CD14-positive monocyte (primary cell): ENCODE measurements around the gene SELENOP. TPM values are rescaled to one million over a fixed set of nuclear protein-coding genes. Genes with fewer than 3 reads are reported as not detected.

Experiments
- DNase-seq, 3 donors: peaks; one replicate each; pipeline ENCODE4 v3.0.0-alpha.2; 2011 to 2022
- H2AFZ ChIP-seq: 2 replicates; pipeline ENCODE4 v1.6.0; 2012; ENCODE audit warnings: mild to moderate bottlenecking, low read depth, low read length, inconsistent platforms; ENCODE audit not compliant: insufficient read depth, poor library complexity, severe bottlenecking
- H3K27ac ChIP-seq, 2 donors: 1 replicate in 1 of 2; 2 replicates in 1 of 2; pipeline ENCODE4 v1.5.1; 2012 to 2013; ENCODE audit warnings: low read length in 2 of 2, control low read depth in 1 of 2, inconsistent platforms in 1 of 2, low read depth in 1 of 2, mild to moderate bottlenecking in 1 of 2
- H3K27me3 ChIP-seq, 2 donors: one replicate each; pipeline versions ENCODE4 v1.6.0 to v1.6.1; 2011 to 2013; ENCODE audit warnings: low read length in 2 of 2; ENCODE audit not compliant: control insufficient read depth in 2 of 2, insufficient read depth in 2 of 2
- H3K36me3 ChIP-seq, 2 donors: replicated peaks in 1 of 2; 1 replicate in 1 of 2; 2 replicates in 1 of 2; pipeline versions ENCODE4 v1.5.1 to v1.6.1; 2012 to 2013; ENCODE audit warnings: low read length in 2 of 2, control low read depth in 1 of 2, inconsistent platforms in 1 of 2, mild to moderate bottlenecking in 1 of 2; ENCODE audit not compliant: insufficient read depth in 2 of 2, control insufficient read depth in 1 of 2
- H3K4me1 ChIP-seq, 2 donors: 1 replicate in 1 of 2; 2 replicates in 1 of 2; pipeline versions ENCODE4 v1.5.1 to v1.6.1; 2012 to 2013; ENCODE audit warnings: low read length in 2 of 2, control low read depth in 1 of 2, inconsistent platforms in 1 of 2, mild to moderate bottlenecking in 1 of 2, moderate library complexity in 1 of 2; ENCODE audit not compliant: insufficient read depth in 2 of 2, control insufficient read depth in 1 of 2
- H3K4me2 ChIP-seq: replicated peaks from 2 replicates; pipeline ENCODE3; 2012; ENCODE audit warnings: low read length, moderate library complexity, mild to moderate bottlenecking; ENCODE audit not compliant: poor library complexity, severe bottlenecking; ENCODE audit errors: extremely low read depth
- H3K4me3 ChIP-seq, 3 experiments: fragments of 200-600 bp in 1 of 3; sonication (generic) in 1 of 3; replicated peaks in 1 of 3; 1 replicate in 2 of 3; 2 replicates in 1 of 3; pipeline ENCODE4 v1.5.1; 2011 to 2013; ENCODE audit warnings: low read length in 3 of 3, mild to moderate bottlenecking in 3 of 3, control low read depth in 2 of 3, low read depth in 2 of 3, inconsistent platforms in 1 of 3, moderate library complexity in 1 of 3
- H3K79me2 ChIP-seq: 2 replicates; pipeline ENCODE4 v1.6.0; 2012; ENCODE audit warnings: mild to moderate bottlenecking, control low read depth, inconsistent platforms, low read length, moderate library complexity; ENCODE audit not compliant: insufficient read depth
- H3K9ac ChIP-seq: 2 replicates; pipeline ENCODE4 v1.6.0; 2017; ENCODE audit warnings: low read length, mild to moderate bottlenecking; ENCODE audit not compliant: insufficient read depth, poor library complexity, severe bottlenecking
- H3K9me3 ChIP-seq, 2 donors: replicated peaks in 1 of 2; 1 replicate in 1 of 2; 2 replicates in 1 of 2; pipeline versions ENCODE4 v1.5.1 to v1.6.1; 2012 to 2013; ENCODE audit warnings: low read length in 2 of 2, control low read depth in 1 of 2; ENCODE audit not compliant: control insufficient read depth in 1 of 2, insufficient read depth in 1 of 2
- H4K20me1 ChIP-seq: 2 replicates; pipeline ENCODE4 v1.6.0; 2012; ENCODE audit warnings: mild to moderate bottlenecking, low read length, control low read depth, moderate library complexity; ENCODE audit not compliant: insufficient read depth
- H3K27ac Mint-ChIP-seq, 7 donors: one replicate each; pipeline ENCODE4 v1.8.0; 2020; ENCODE audit warnings: mild to moderate bottlenecking in 7 of 7, mixed read lengths in 7 of 7, moderate library complexity in 6 of 7, inconsistent platforms in 2 of 7
- H3K27me3 Mint-ChIP-seq, 3 donors: one replicate each; pipeline ENCODE4 v1.8.0; 2021 to 2022; ENCODE audit warnings: low read depth in 3 of 3, mild to moderate bottlenecking in 3 of 3, mixed read lengths in 3 of 3, moderate library complexity in 3 of 3, inconsistent platforms in 1 of 3
- H3K36me3 Mint-ChIP-seq, 2 donors: one replicate each; pipeline ENCODE4 v1.8.0; 2020; ENCODE audit warnings: mixed read lengths in 2 of 2, inconsistent platforms in 1 of 2, mild to moderate bottlenecking in 1 of 2
- H3K4me1 Mint-ChIP-seq: one replicate; pipeline ENCODE4 v1.8.0; 2020; ENCODE audit warnings: mild to moderate bottlenecking, mixed read lengths
- H3K4me3 Mint-ChIP-seq, 2 donors: one replicate each; pipeline ENCODE4 v1.8.0; 2020; ENCODE audit warnings: mild to moderate bottlenecking in 2 of 2, mixed read lengths in 2 of 2, moderate library complexity in 1 of 2
- H3K9me3 Mint-ChIP-seq, 7 donors: one replicate each; pipeline ENCODE4 v1.8.0; 2020 to 2022; ENCODE audit warnings: mixed read lengths in 7 of 7, mild to moderate bottlenecking in 6 of 7, moderate library complexity in 6 of 7, inconsistent platforms in 2 of 7
- WGBS: methylation state at CpG from one replicate; pipeline ENCODE4 v1.1.5; 2013; ENCODE audit warnings: missing lambda C conversion rate; ENCODE audit not compliant: insufficient coverage; 5-methylcytosine and 5-hydroxymethylcytosine counted together
- intact Hi-C, 2 donors: fragments of 100-400 bp; cut with micrococcal nuclease; formaldehyde crosslinking; loops; one replicate each; pipeline versions ENCODE4 v1.15.0 to v1.15.1; 2023
- polyA plus RNA-seq, 3 donors: library from polyadenylated mRNA; depleted of rRNA in 1 of 3; unstranded in 2 of 3; stranded (reverse) in 1 of 3; fragments of 300-500 nt in 2 of 3; fragments of >200 nt in 1 of 3; fragmentation: Illumina TruSeq in 2 of 3; gene quantifications; 1 replicate in 2 of 3; 2 replicates in 1 of 3; pipeline ENCODE4 v1.2.3, GENCODE V29; 2012 to 2021
- TF ChIP-seq, protein P1 (sequence below): fragments of 200-600 bp; IDR thresholded peaks from one replicate; pipeline ENCODE4 v1.8.0; 2022; ENCODE audit warnings: antibody characterized with exemption, mild to moderate bottlenecking

The SELENOP gene
- polyA plus RNA-seq, 3 donors: 0.24 to 0.33 TPM; not detected in 1

DNA sequence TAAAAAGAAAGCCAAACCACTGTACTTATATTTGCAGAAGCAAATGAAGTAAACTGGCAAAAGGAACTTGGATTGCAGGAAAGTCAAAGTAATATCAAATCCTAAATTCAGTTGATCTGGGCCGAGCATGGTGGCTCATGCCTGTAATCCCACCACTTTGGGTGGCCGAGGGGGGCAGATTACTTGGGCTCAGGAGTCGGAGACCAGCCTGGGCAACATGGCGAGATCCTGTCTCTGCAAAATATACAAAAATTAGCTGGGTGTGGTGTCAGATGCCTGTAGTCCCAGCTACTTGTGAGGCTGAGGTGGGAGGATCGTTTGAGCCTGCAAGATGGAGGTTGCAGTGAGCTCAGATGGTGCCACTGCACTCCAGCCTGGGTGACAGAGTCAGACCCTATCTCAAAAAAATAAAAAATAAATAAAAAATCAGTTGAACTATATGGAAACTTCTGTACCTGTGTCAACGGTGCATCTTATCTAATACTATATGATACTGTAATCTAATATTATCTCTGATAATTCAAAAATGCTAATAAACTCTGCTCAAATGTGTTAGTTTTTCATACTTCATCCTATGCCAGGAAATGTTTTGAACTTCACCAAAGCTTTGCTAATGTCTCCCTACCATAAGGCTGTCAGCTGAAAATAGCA, 10.1 kb downstream of the SELENOP start:
- H3K4me3 Mint-ChIP-seq: no peak overlapping the region
- intact Hi-C loops: no loop called here
- TF ChIP-seq, protein P1, sequence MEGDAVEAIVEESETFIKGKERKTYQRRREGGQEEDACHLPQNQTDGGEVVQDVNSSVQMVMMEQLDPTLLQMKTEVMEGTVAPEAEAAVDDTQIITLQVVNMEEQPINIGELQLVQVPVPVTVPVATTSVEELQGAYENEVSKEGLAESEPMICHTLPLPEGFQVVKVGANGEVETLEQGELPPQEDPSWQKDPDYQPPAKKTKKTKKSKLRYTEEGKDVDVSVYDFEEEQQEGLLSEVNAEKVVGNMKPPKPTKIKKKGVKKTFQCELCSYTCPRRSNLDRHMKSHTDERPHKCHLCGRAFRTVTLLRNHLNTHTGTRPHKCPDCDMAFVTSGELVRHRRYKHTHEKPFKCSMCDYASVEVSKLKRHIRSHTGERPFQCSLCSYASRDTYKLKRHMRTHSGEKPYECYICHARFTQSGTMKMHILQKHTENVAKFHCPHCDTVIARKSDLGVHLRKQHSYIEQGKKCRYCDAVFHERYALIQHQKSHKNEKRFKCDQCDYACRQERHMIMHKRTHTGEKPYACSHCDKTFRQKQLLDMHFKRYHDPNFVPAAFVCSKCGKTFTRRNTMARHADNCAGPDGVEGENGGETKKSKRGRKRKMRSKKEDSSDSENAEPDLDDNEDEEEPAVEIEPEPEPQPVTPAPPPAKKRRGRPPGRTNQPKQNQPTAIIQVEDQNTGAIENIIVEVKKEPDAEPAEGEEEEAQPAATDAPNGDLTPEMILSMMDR: no peak
- Histone ChIP-seq H3K4me2 (no peak overlapping the region), H3K4me3 (no peak overlapping the region), H3K9me3 (no peaks in the 10 kb centered on the region), H3K79me2 (no peaks in the 10 kb centered on the region), H3K4me1 (no peaks in the 10 kb centered on the region), H3K27ac (no peak overlapping the region), H2AFZ (no peak overlapping the region), H4K20me1 (no peaks in the 10 kb centered on the region), H3K36me3 (no peaks in the 10 kb centered on the region), H3K27me3 (no peaks in the 10 kb centered on the region), H3K9ac (no peak overlapping the region)
- no peak for DNase-seq
- no peak overlapping the region for H3K27ac Mint-ChIP-seq
- peaks cover 0 to 1% of the 10 kb centered on the region in 2 donors for H3K36me3 Mint-ChIP-seq
- 100% methylated on average over 3 of the region's 6 CpGs for WGBS
- H3K27me3 Mint-ChIP-seq: no peaks in the 10 kb centered on the region
- peaks cover 4% of the 10 kb centered on the region for H3K4me1 Mint-ChIP-seq
- H3K9me3 Mint-ChIP-seq: peaks cover 0 to 4% (median 3%) of the 10 kb centered on the region in 7 donors

DNA sequence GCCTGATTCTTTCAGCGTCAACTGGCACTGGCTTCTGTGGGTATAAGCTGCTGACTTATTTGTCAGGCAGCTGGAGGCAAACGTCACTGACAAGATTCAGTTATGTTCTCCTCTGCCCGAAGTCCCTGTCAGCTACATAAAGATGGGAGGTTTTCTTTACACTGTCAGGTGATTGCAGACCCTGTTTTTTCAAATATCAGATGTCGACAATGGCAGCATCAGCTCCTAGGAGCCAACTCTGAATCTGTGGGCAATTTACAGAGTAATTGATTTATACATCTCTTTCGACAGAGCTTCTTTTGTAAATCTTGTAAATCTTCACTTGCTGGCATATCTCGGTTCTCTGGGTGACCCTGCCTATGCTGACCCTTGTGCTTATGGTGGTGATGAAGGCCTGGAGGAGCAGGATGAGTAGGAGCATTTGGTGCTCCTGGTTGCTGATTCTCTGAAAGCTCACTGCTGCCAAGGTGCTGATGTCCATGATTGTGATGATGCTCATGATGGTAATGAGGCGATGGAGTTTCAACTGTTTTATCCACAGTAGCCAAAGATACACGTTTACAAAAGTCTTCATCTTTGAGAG, 10.9 kb downstream of the SELENOP start:
- peaks cover 0 to 1% of the 10 kb centered on the region in 2 donors for H3K36me3 Mint-ChIP-seq
- H3K27me3 Mint-ChIP-seq: no peaks in the 10 kb centered on the region
- no peak for DNase-seq
- H3K79me2 ChIP-seq: no peaks in the 10 kb centered on the region
- no peak overlapping the region for H3K27ac ChIP-seq
- no peak overlapping the region for H3K4me3 Mint-ChIP-seq
- WGBS: 95% methylated on average over 6 of the region's 8 CpGs
- no peaks in the 10 kb centered on the region for H3K36me3 ChIP-seq
- no peak overlapping the region for H3K27ac Mint-ChIP-seq
- no peaks in the 10 kb centered on the region for H3K27me3 ChIP-seq
- no peaks in the 10 kb centered on the region for H3K4me1 ChIP-seq
- no peak overlapping the region for H3K9ac ChIP-seq
- H2AFZ ChIP-seq: no peak overlapping the region
- H3K4me3 ChIP-seq: no peak overlapping the region
- peaks cover 0 to 4% (median 3%) of the 10 kb centered on the region in 7 donors for H3K9me3 Mint-ChIP-seq
- H3K4me1 Mint-ChIP-seq: no peaks in the 10 kb centered on the region
- no peak overlapping the region for H3K4me2 ChIP-seq
- TF ChIP-seq, protein P1: no peak
- H4K20me1 ChIP-seq: no peaks in the 10 kb centered on the region
- H3K9me3 ChIP-seq: no peaks in the 10 kb centered on the region
- intact Hi-C loops: no loop called here
